Caco-2 (cell line): ENCODE measurements around the gene FXYD7. TPM values are rescaled to one million over a fixed set of nuclear protein-coding genes. Genes with fewer than 3 reads are reported as not detected.

Source experiments
- BruUV-seq: library from RNA; stranded (reverse); fragments of 400-500 nt; replicated peaks from 2 replicates; lab custom pipeline; 2021; lab: Mats Ljungman, UMichigan
- CTCF ChIA-PET: fragments of 300-600 bp; sonication (Branson Sonifier 250); formaldehyde crosslinking; loops from one replicate; lab custom pipeline; 2022; ENCODE audit warnings: antibody characterized with exemption; lab: Charles Lee
- POLR2A ChIA-PET: fragments of 300-600 bp; sonication (Branson Sonifier 250); formaldehyde crosslinking; loops from one replicate; lab custom pipeline; 2022; ENCODE audit warnings: antibody characterized with exemption; lab: Charles Lee
- DNase-seq, 2 experiments: peaks; one replicate each; pipeline versions ENCODE4 v3.0.0 to v3.0.0-alpha.2; 2020 to 2022
- H3K27me3 ChIP-seq: replicated peaks from 2 replicates; pipeline ENCODE4 v1.6.0; 2011; ENCODE audit warnings: low read length; ENCODE audit not compliant: control insufficient read depth, insufficient read depth
- H3K36me3 ChIP-seq: 2 replicates; pipeline ENCODE4 v1.5.1; 2011; ENCODE audit warnings: low read length; ENCODE audit not compliant: control insufficient read depth, insufficient read depth
- H3K4me1 ChIP-seq: fragments of 250-450 bp; sonication (Bioruptor Pico); 2 replicates; pipeline ENCODE4 v1.5.1; 2020; ENCODE audit warnings: mild to moderate bottlenecking
- H3K4me3 ChIP-seq: 2 replicates; pipeline ENCODE4 v1.5.1; 2011; ENCODE audit warnings: low read depth, mild to moderate bottlenecking, control low read depth, low read length
- H3K9me3 ChIP-seq: fragments of 250-450 bp; sonication (Bioruptor Pico); 2 replicates; pipeline ENCODE4 v1.5.1; 2020; ENCODE audit warnings: mild to moderate bottlenecking, moderate library complexity
- H3K27ac Mint-ChIP-seq: one replicate; pipeline ENCODE4 v1.8.0; 2022; ENCODE audit warnings: mixed read lengths; ENCODE audit not compliant: unreplicated experiment
- H3K27me3 Mint-ChIP-seq: one replicate; pipeline ENCODE4 v1.8.0; 2022; ENCODE audit warnings: mixed read lengths; ENCODE audit not compliant: insufficient read depth, unreplicated experiment
- H3K36me3 Mint-ChIP-seq: one replicate; pipeline ENCODE4 v1.8.0; 2022; ENCODE audit warnings: mild to moderate bottlenecking, mixed read lengths; ENCODE audit not compliant: insufficient read depth, unreplicated experiment
- H3K4me1 Mint-ChIP-seq: one replicate; pipeline ENCODE4 v1.8.0; 2022; ENCODE audit warnings: low read depth, mixed read lengths; ENCODE audit not compliant: unreplicated experiment
- H3K4me3 Mint-ChIP-seq: one replicate; pipeline ENCODE4 v1.8.0; 2022; ENCODE audit warnings: mild to moderate bottlenecking, moderate library complexity, mixed read lengths; ENCODE audit not compliant: unreplicated experiment
- H3K9me3 Mint-ChIP-seq: one replicate; pipeline ENCODE4 v1.8.0; 2022; ENCODE audit warnings: mixed read lengths; ENCODE audit not compliant: unreplicated experiment
- CTCF ChIP-seq, 2 experiments: fragments of 200-600 bp in 1 of 2; IDR thresholded peaks; 1 replicate in 1 of 2; 2 replicates in 1 of 2; pipeline versions ENCODE4 v1.5.1 to v1.8.0; 2011 to 2022; ENCODE audit warnings: antibody characterized with exemption in 1 of 2, control low read depth in 1 of 2, inconsistent platforms in 1 of 2, low read depth in 1 of 2, low read length in 1 of 2, mild to moderate bottlenecking in 1 of 2, moderate library complexity in 1 of 2; ENCODE audit not compliant: insufficient read depth in 1 of 2, severe bottlenecking in 1 of 2, unreplicated experiment in 1 of 2
- intact Hi-C: fragments of 100-400 bp; cut with micrococcal nuclease; formaldehyde crosslinking; loops from one replicate; pipeline ENCODE4 v1.10.0; 2022; ENCODE audit not compliant: unreplicated experiment
- total RNA-seq: library from RNA; stranded (reverse); gene quantifications from 2 replicates; pipeline ENCODE4 v1.2.3, GENCODE V29; 2022

Gene FXYD7
- total RNA-seq, 1 experiment from 2014 or later: not detected

GRCh38 chr19:35099155-35099896 lies 43.7 kb upstream of the FXYD7 start:
- Histone ChIP-seq H3K9me3 (no peaks in the 10 kb centered on the region), H3K4me1 (peaks cover 16% of the 10 kb centered on the region; the same call in 1 of the 2 replicates), H3K4me3 (no peak overlapping the region), H3K27me3 (no peaks in the 10 kb centered on the region), H3K36me3 (no peaks in the 10 kb centered on the region)
- no peak for TF ChIP-seq CTCF (IDR thresholded peaks at IDR 0.05; ENCODE audit: insufficient read depth in 1 of 2, low read depth in 1 of 2, low read length in 1 of 2, severe bottlenecking in 1 of 2, unreplicated experiment in 1 of 2)
- ChIA-PET POLR2A (no interaction called here), CTCF (interaction anchor here (0.9 kb wide), 1 partner anchor 12 kb away, joined by 5 read pairs; no protein-coding TSS in a partner anchor)
- Mint-ChIP-seq H3K4me3 (no peak overlapping the region), H3K36me3 (no peaks in the 10 kb centered on the region), H3K27me3 (no peaks in the 10 kb centered on the region), H3K9me3 (peaks cover 9% of the 10 kb centered on the region), H3K4me1 (peaks cover 25% of the 10 kb centered on the region), H3K27ac (no peak overlapping the region)
- intact Hi-C loops: no loop called here
- no TSS peak for BruUV-seq
- DNase-seq: no peak

- CTCF ChIA-PET: interaction anchor here (1.0 kb wide), 1 partner anchor 11 kb away, joined by 3 read pairs; no protein-coding TSS in a partner anchor
- peaks cover 20% of the 10 kb centered on the region for H3K4me1 Mint-ChIP-seq
- H3K27me3 ChIP-seq: no peaks in the 10 kb centered on the region
Measured at GRCh38 chr19:35099897-35100275, 43.2 kb upstream of the FXYD7 start.

More at GRCh38 chr19:35099897-35100275, 43.2 kb upstream of the FXYD7 start:
- no peak for TF ChIP-seq CTCF (IDR thresholded peaks at IDR 0.05; ENCODE audit: insufficient read depth in 1 of 2, low read depth in 1 of 2, low read length in 1 of 2, severe bottlenecking in 1 of 2, unreplicated experiment in 1 of 2)
- H3K27me3 Mint-ChIP-seq: no peaks in the 10 kb centered on the region
- peaks cover 10% of the 10 kb centered on the region; the same call in 1 of the 2 replicates for H3K4me1 ChIP-seq
- DNase-seq: no peak
- no peaks in the 10 kb centered on the region for H3K36me3 ChIP-seq
- H3K36me3 Mint-ChIP-seq: no peaks in the 10 kb centered on the region
- no peaks in the 10 kb centered on the region for H3K9me3 ChIP-seq
- POLR2A ChIA-PET: no interaction called here
- H3K4me3 ChIP-seq: no peak overlapping the region
- intact Hi-C loops: no loop called here
- peaks cover 9% of the 10 kb centered on the region for H3K9me3 Mint-ChIP-seq
- no peak overlapping the region for H3K27ac Mint-ChIP-seq
- H3K4me3 Mint-ChIP-seq: no peak overlapping the region
- no TSS peak for BruUV-seq
